HEK293 (cell line): ENCODE measurements around the gene ESRRA.

Experiments
- CTCF ChIP-seq: fragments of 450-650 bp; formaldehyde crosslinking; IDR thresholded peaks from 2 replicates; pipeline ENCODE4 v1.5.1; 2016; ENCODE audit warnings: missing biosample characterization, missing genetic modification characterization
- PRDM4 ChIP-seq: fragments of 450-650 bp; formaldehyde crosslinking; IDR thresholded peaks from 2 replicates; pipeline ENCODE4 v1.5.1; 2017; ENCODE audit warnings: missing biosample characterization, missing genetic modification characterization
- ZNF121 ChIP-seq: fragments of 450-650 bp; formaldehyde crosslinking; IDR thresholded peaks from 2 replicates; pipeline ENCODE4 v1.5.1; 2016; ENCODE audit warnings: missing biosample characterization, missing genetic modification characterization
- ZNF157 ChIP-seq: fragments of 450-650 bp; formaldehyde crosslinking; IDR thresholded peaks from 2 replicates; pipeline ENCODE4 v1.5.1; 2016; ENCODE audit warnings: missing biosample characterization, missing genetic modification characterization
- ZNF174 ChIP-seq: fragments of 450-650 bp; formaldehyde crosslinking; IDR thresholded peaks from 2 replicates; pipeline ENCODE4 v1.5.0; 2017; ENCODE audit warnings: missing biosample characterization, mild to moderate bottlenecking, missing genetic modification characterization
- ZNF274 ChIP-seq, 2 experiments: fragments of 200-500 bp in 1 of 2; fragments of 450-650 bp in 1 of 2; sonication (Bioruptor generic) in 1 of 2; formaldehyde crosslinking in 1 of 2; IDR thresholded peaks; 2 replicates each; pipeline versions ENCODE4 v1.5.1 to v1.6.1; 2014 to 2016; ENCODE audit warnings: borderline replicate concordance in 1 of 2, inconsistent platforms in 1 of 2, low read length in 1 of 2, missing biosample characterization in 1 of 2, missing genetic modification characterization in 1 of 2
- ZNF354C ChIP-seq: fragments of 450-650 bp; formaldehyde crosslinking; IDR thresholded peaks from 2 replicates; pipeline ENCODE4 v1.5.1; 2016; ENCODE audit warnings: missing biosample characterization, missing genetic modification characterization, low read depth, borderline replicate concordance
- ZNF626 ChIP-seq: fragments of 450-650 bp; sonication (Bioruptor Pico); formaldehyde crosslinking; IDR thresholded peaks from 2 replicates; pipeline ENCODE4 v1.5.1; 2018; ENCODE audit warnings: missing biosample characterization, missing genetic modification characterization, inconsistent platforms

- TF ChIP-seq ZNF274 (IDR thresholded peaks at IDR 0.05; ENCODE audit: low read length) (no peak), ZNF274 (tag by site-specific recombination; IDR thresholded peaks at IDR 0.05; ENCODE audit: borderline replicate concordance) (no peak), ZNF354C (tag by site-specific recombination) (no peak), ZNF174 (no peak), CTCF (no peak), ZNF626 (no peak), ZNF121 (tag by site-specific recombination) (no peak), ZNF157 (no peak), PRDM4 (no peak)
These were observed 36.1 kb downstream of the ESRRA start for GRCh38 chr11:64341429-64341828.
